ENCODE results near the gene HS6ST2. TPM values are rescaled to one million over a fixed set of nuclear protein-coding genes. Genes with fewer than 3 reads are reported as not detected.

HS6ST2 gene
- total RNA-seq, 1 donor from 2014 or later: 0.24 TPM

GRCh38 chrX:132810964-132811712 lies 147.3 kb downstream of the HS6ST2 start:
- intact Hi-C loops (cut with DNase I): no loop called here
- no peak for DNase-seq (ENCODE audit: low spot score)

DNA sequence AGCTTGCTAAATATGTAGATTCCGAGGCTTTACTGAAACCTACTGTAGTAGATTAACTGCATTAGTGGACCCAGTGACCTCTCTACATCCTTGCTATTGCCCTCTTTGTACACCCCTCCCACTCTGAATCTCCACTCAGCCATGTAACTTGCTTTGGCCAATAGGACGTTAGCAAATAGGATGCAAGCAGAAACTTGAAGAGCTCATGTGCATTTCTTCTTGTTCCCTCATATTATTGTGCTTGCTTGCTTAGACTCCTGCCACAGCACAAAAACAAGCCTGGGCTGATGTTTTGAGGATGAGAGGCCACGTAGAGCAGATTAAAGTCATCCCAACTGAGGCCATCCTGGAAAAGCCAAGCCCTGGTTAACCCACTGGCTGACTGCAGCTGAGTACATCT lies 147.9 kb downstream of the HS6ST2 start:
- intact Hi-C loops (cut with DNase I): no loop called here
- DNase-seq (ENCODE audit: low spot score): no peak

- DNase-seq (ENCODE audit: low spot score): no peak
- intact Hi-C loops (cut with DNase I): no loop called here
Measured at GRCh38 chrX:132809581-132809980, 148.8 kb downstream of the HS6ST2 start.

GRCh38 chrX:132807411-132808030 lies 150.9 kb downstream of the HS6ST2 start:
- intact Hi-C loops (cut with DNase I): no loop called here
- DNase-seq (ENCODE audit: low spot score): no peak

- intact Hi-C loops (cut with DNase I): no loop called here
- DNase-seq (ENCODE audit: low spot score): no peak
Measured at GRCh38 chrX:132802033-132802432, 156.4 kb downstream of the HS6ST2 start.

DNA sequence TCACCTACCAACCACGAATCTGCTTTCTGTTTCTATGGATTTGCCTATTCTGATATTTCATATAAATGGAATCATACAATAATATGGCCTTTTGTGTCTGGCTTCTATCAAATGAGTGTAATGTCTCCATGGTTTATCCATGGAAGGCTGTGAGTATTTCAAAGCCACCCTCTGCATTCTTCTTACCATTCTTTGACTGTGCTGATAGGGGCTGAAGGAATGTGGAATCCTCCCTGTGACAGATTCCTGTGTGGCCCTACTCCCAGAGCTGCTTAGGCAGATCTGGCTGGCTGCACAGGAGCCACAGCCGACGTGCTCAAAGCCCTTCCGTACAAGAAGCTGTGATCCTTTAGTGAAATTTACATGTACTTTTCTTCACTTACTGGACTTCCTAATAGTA lies 163.2 kb downstream of the HS6ST2 start:
- DNase-seq (ENCODE audit: low spot score): no peak
- intact Hi-C loops (cut with DNase I): no loop called here

- no peak for DNase-seq (ENCODE audit: low spot score)
- intact Hi-C loops (cut with DNase I): no loop called here
Measured at GRCh38 chrX:132791714-132792113, 166.7 kb downstream of the HS6ST2 start.

GRCh38 chrX:132790329-132790728 lies 168.1 kb downstream of the HS6ST2 start:
- DNase-seq (ENCODE audit: low spot score): no peak
- intact Hi-C loops (cut with DNase I): no loop called here

- intact Hi-C loops (cut with DNase I): no loop called here
- no peak for DNase-seq (ENCODE audit: low spot score)
Measured at GRCh38 chrX:132786217-132786616, 172.2 kb downstream of the HS6ST2 start.

GRCh38 chrX:132778917-132779316 lies 179.5 kb downstream of the HS6ST2 start:
- no peak for DNase-seq (ENCODE audit: low spot score)
- intact Hi-C loops (cut with DNase I): no loop called here

- intact Hi-C loops (cut with DNase I): no loop called here
- DNase-seq (ENCODE audit: low spot score): no peak
Measured at GRCh38 chrX:132776486-132777210, 181.8 kb downstream of the HS6ST2 start.

DNA sequence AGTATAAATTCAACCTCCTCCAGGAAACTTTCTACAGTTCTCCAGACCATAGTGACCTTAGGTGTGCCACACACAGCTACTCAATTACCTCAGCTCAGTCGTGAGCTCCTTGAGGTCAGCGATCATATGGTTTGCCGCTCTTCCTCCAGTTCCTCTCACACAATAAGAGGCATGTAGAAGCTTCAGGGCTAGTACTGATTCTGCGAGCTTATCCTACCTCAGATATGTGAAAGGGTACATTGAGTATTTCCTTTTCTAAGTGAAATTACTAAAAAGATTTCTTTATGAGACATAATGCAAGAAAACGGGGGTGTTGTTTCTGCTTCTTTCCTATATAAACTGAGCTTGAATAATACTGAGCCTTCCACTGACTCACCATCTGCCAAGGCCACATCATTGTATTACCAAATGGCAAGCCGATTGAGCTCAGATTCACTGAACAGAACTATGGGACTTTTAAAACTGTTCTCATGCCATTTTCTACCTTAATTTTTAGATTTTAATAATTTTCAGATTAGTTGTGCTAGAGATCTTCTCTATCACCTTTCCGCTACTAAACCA lies 183.1 kb downstream of the HS6ST2 start:
- intact Hi-C loops (cut with DNase I): no loop called here
- DNase-seq (ENCODE audit: low spot score): no peak

- DNase-seq (ENCODE audit: low spot score): no peak
- intact Hi-C loops (cut with DNase I): no loop called here
Measured at GRCh38 chrX:132774010-132774714, 184.3 kb downstream of the HS6ST2 start.

DNA sequence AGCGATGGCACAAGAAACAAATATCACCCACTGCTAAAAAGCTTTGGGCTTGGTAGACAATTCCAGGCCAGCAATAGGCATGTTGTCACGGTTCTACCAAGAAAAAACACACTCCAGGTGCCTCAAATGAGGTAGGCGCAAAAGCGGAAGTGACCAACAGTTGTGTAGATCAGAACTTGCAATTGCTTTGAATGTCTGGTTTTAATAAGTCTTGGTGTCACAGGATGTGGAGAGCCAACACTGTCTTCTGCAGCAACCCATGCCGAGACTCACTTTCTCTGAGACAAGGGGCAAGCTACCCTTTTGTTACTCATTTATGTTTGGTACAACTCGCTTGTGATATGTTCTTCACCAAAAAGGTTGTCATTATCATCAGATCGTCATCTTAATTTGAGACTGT lies 188.8 kb downstream of the HS6ST2 start:
- no peak for DNase-seq (ENCODE audit: low spot score)
- intact Hi-C loops (cut with DNase I): no loop called here

DNA sequence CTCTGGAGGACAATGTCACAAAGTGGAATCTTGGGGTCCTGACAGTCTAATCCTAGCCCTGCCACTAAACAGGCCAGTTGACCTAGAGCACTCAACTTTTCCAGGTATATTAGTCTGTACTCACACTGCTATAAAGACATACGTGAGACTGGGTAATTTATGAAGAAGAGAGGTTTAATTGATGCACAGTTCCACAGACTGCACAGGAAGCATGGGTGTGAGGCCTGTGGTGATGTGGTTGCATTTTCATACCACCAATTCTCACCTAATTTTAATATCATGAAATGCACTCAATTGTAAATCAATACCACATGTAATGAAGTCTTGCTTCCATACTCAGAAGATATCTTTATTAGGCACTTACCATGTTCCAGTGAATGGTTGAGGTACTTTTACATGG lies 192.0 kb downstream of the HS6ST2 start:
- intact Hi-C loops (cut with DNase I): no loop called here
- DNase-seq (ENCODE audit: low spot score): no peak

GRCh38 chrX:132763528-132763927 lies 194.9 kb downstream of the HS6ST2 start:
- intact Hi-C loops (cut with DNase I): no loop called here
- DNase-seq (ENCODE audit: low spot score): no peak

DNA sequence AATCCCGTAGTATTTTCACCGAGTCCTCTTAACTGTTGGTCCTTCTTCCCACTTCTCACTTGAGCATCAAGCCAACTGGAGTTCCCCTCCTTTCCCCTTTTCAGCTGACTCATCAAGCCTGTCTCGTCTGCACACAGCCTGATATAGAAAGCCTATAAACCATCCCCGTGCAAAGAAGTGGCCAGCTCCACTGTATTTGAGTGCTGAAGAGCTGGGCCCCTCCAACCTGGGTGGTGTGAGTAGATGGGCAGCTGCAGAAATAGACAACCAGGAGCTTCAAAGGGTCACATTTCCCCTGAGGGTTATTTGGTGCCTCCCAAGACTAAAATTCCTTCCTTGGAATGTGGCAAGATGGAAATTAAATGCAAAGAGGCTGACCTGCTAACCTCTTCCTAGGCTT lies 199.7 kb downstream of the HS6ST2 start:
- intact Hi-C loops (cut with DNase I): no loop called here
- DNase-seq (ENCODE audit: low spot score): no peak

- intact Hi-C loops (cut with DNase I): no loop called here
- DNase-seq (ENCODE audit: low spot score): no peak
Measured at GRCh38 chrX:132757066-132757623, 201.3 kb downstream of the HS6ST2 start.

- no peak for DNase-seq (ENCODE audit: low spot score)
- intact Hi-C loops (cut with DNase I): no loop called here
Measured at GRCh38 chrX:132756439-132756838, 202.0 kb downstream of the HS6ST2 start.

Data from cardiac septum (tissue), 1 donor.